ENCODE results near the gene RALA.

DNA sequence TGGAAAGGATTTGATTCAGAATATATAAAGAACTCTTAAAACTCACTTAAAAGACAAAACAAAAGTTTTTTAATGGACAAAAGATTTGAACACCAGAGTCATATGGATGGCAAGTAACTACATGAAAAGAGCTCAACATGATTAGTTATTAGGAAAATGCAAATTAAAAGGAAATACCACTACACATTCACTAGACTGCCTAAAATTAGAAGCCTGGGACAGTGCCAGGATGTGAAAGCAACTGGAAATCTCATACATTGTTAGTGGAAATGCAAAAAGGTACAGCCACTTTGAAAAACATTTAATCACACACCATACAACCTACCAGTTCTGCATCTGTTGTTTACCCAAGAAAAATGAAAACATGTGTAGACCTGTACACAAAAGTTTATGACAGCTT lies 48.8 kb downstream of the RALA start:
- TF ChIP-seq POLR2AphosphoS5 (IDR thresholded peaks at IDR 0.05; ENCODE audit: low read depth, low read length) (no peak), SPI1 (IDR thresholded peaks at IDR 0.05; ENCODE audit: low read depth, low read length) (no peak)
